HepG2 (cell line): ENCODE measurements around the gene OST4. TPM values are rescaled to one million over a fixed set of nuclear protein-coding genes. Genes with fewer than 3 reads are reported as not detected.

Experiments used
- ATF7 ChIP-seq, 2 experiments: fragments of 450-650 bp in 1 of 2; sonication (generic) in 1 of 2; formaldehyde crosslinking in 1 of 2; IDR thresholded peaks; 2 replicates each; pipeline versions ENCODE4 v1.4.0 to v1.6.1; 2016 to 2020; ENCODE audit warnings: antibody characterized with exemption in 1 of 2, mild to moderate bottlenecking in 1 of 2, missing genetic modification reagents in 1 of 2
- ATM ChIP-seq: fragments of 450-650 bp; IDR thresholded peaks from 2 replicates; pipeline ENCODE4 v1.7.1; 2017; ENCODE audit warnings: mild to moderate bottlenecking, borderline replicate concordance
- CSRNP2 ChIP-seq: sonication (generic); formaldehyde crosslinking; conservative IDR thresholded peaks from 2 replicates; pipeline ENCODE4 v1.8.0; 2022; ENCODE audit warnings: low read depth, missing genetic modification reagents
- FOXO1 ChIP-seq: sonication (generic); formaldehyde crosslinking; IDR thresholded peaks from 2 replicates; pipeline ENCODE4 v1.4.0; 2020; ENCODE audit warnings: missing genetic modification reagents
- FOXP1 ChIP-seq, 2 experiments: fragments of 450-650 bp in 1 of 2; IDR thresholded peaks; 2 replicates each; pipeline ENCODE4 v1.6.1; 2017 to 2018; ENCODE audit warnings: antibody characterized with exemption in 1 of 2
- GPN1 ChIP-seq: sonication (generic); formaldehyde crosslinking; IDR thresholded peaks from 2 replicates; pipeline ENCODE4 v1.5.1; 2020; ENCODE audit warnings: missing genetic modification reagents, borderline replicate concordance
- HOXA5 ChIP-seq: sonication (generic); formaldehyde crosslinking; IDR thresholded peaks from 2 replicates; pipeline ENCODE4 v1.4.0; 2020; ENCODE audit warnings: missing genetic modification reagents
- IRF2 ChIP-seq: IDR thresholded peaks from 2 replicates; pipeline ENCODE4 v1.6.1; 2018; ENCODE audit warnings: missing genetic modification reagents, missing compliant biosample characterization
- IRX3 ChIP-seq: sonication (generic); formaldehyde crosslinking; IDR thresholded peaks from 2 replicates; pipeline ENCODE4 v1.8.1; 2023; ENCODE audit warnings: mild to moderate bottlenecking, low read depth, missing genetic modification reagents, borderline replicate concordance
- NR3C1 ChIP-seq: sonication (generic); formaldehyde crosslinking; IDR thresholded peaks from 2 replicates; pipeline ENCODE4 v1.4.0; 2020; ENCODE audit warnings: missing genetic modification reagents
- SALL1 ChIP-seq: sonication (generic); formaldehyde crosslinking; IDR thresholded peaks from 2 replicates; pipeline ENCODE4 v1.8.0; 2022; ENCODE audit warnings: mild to moderate bottlenecking, missing genetic modification reagents
- SUZ12 ChIP-seq: fragments of 150-350 bp; IDR thresholded peaks from 2 replicates; pipeline ENCODE4 v1.6.1; 2014; ENCODE audit warnings: low read depth, low read length
- SYNCRIP ChIP-seq: fragments of 200-400 bp; formaldehyde crosslinking; IDR thresholded peaks from 2 replicates; pipeline ENCODE4 v1.6.1; 2018; ENCODE audit warnings: mild to moderate bottlenecking, low read depth, low read length; ENCODE audit not compliant: insufficient read depth
- XRCC5 ChIP-seq: fragments of 200-400 bp; formaldehyde crosslinking; optimal IDR thresholded peaks from 2 replicates; pipeline ENCODE3; 2017; ENCODE audit warnings: mild to moderate bottlenecking, low read length
- ZFP1 ChIP-seq: IDR thresholded peaks from 2 replicates; pipeline ENCODE4 v1.6.1; 2016
- ZIK1 ChIP-seq: sonication (generic); formaldehyde crosslinking; IDR thresholded peaks from 2 replicates; pipeline ENCODE4 v1.5.0; 2020; ENCODE audit warnings: mild to moderate bottlenecking, low read depth, missing genetic modification reagents, borderline replicate concordance
- ZNF282 ChIP-seq: fragments of 450-650 bp; IDR thresholded peaks from 2 replicates; pipeline ENCODE4 v1.6.1; 2018; ENCODE audit not compliant: partially characterized antibody
- ZNF703 ChIP-seq: sonication (generic); formaldehyde crosslinking; IDR thresholded peaks from 2 replicates; pipeline ENCODE4 v1.5.1; 2020; ENCODE audit warnings: missing genetic modification reagents, mild to moderate bottlenecking, moderate library complexity, borderline replicate concordance
- ZNF724P ChIP-seq: sonication (generic); formaldehyde crosslinking; IDR thresholded peaks from 2 replicates; pipeline ENCODE4 v1.8.0; 2022; ENCODE audit warnings: missing genetic modification reagents, borderline replicate concordance
- ZNF770 ChIP-seq: sonication (generic); formaldehyde crosslinking; IDR thresholded peaks from 2 replicates; pipeline ENCODE4 v1.5.0; 2020; ENCODE audit warnings: mild to moderate bottlenecking, missing genetic modification reagents
- ZNF781 ChIP-seq: sonication (generic); formaldehyde crosslinking; IDR thresholded peaks from 2 replicates; pipeline ENCODE4 v1.5.1; 2020; ENCODE audit warnings: borderline replicate concordance, mild to moderate bottlenecking, missing genetic modification reagents; ENCODE audit errors: not compliant biosample characterization
- ZSCAN25 ChIP-seq: sonication (generic); formaldehyde crosslinking; IDR thresholded peaks from 2 replicates; pipeline ENCODE4 v1.8.0; 2022; ENCODE audit warnings: mild to moderate bottlenecking, missing genetic modification reagents
- polyA plus RNA-seq, 8 experiments: library from polyadenylated mRNA; depleted of rRNA in 3 of 8; stranded (reverse) in 7 of 8; unstranded in 1 of 8; fragments of >200 nt; fragmentation: Illumina TruSeq in 4 of 8; extraction: Trizol in 4 of 8; gene quantifications; 2 replicates each; pipeline versions ENCODE4 v1.2.1 to v1.2.3, GENCODE V29; 2011 to 2016; ENCODE audit warnings: low read depth in 4 of 8, missing spikeins in 1 of 8, mixed read lengths in 1 of 8; ENCODE audit not compliant: insufficient read depth in 1 of 8
- total RNA-seq, 5 experiments: library from RNA; depleted of rRNA; stranded (reverse); fragments of >200 nt; fragmentation: Illumina TruSeq; extraction: Trizol; gene quantifications; 2 replicates each; pipeline ENCODE4 v1.2.3, GENCODE V29; 2016; ENCODE audit warnings: low read depth in 1 of 5
- TF ChIP-seq, protein P1 (sequence below): sonication (generic); formaldehyde crosslinking; IDR thresholded peaks from 2 replicates; pipeline ENCODE4 v1.5.1; 2020; ENCODE audit warnings: missing genetic modification reagents, mild to moderate bottlenecking, borderline replicate concordance
- TF ChIP-seq, protein P2 (sequence below): sonication (generic); formaldehyde crosslinking; IDR thresholded peaks from 2 replicates; pipeline ENCODE4 v1.4.0; 2020; ENCODE audit warnings: missing genetic modification reagents, low read depth, mild to moderate bottlenecking, borderline replicate concordance
- TF ChIP-seq, protein P3 (sequence below): sonication (generic); formaldehyde crosslinking; IDR thresholded peaks from 2 replicates; pipeline ENCODE4 v1.4.0; 2020; ENCODE audit warnings: mild to moderate bottlenecking, missing genetic modification reagents

The OST4 gene
- total and polyA plus RNA-seq, 2 of the 13 experiments (the other 11 are each of a cell fraction or from before 2014, with no cell fraction given): 498 to 584 TPM

- no peak for TF ChIP-seq ZSCAN25 (CRISPR knock-in tag)
- peak; percentile 45; the same call in 1 of the 2 replicates for TF ChIP-seq IRF2 (CRISPR knock-in tag)
- no peak for TF ChIP-seq GPN1 (CRISPR knock-in tag)
- TF ChIP-seq ZNF282: no peak
- TF ChIP-seq FOXO1 (CRISPR knock-in tag): peak; percentile 71
- no peak for TF ChIP-seq SYNCRIP
- no peak for TF ChIP-seq SUZ12
- no peak for TF ChIP-seq ZNF781 (CRISPR knock-in tag)
- TF ChIP-seq, protein P1, sequence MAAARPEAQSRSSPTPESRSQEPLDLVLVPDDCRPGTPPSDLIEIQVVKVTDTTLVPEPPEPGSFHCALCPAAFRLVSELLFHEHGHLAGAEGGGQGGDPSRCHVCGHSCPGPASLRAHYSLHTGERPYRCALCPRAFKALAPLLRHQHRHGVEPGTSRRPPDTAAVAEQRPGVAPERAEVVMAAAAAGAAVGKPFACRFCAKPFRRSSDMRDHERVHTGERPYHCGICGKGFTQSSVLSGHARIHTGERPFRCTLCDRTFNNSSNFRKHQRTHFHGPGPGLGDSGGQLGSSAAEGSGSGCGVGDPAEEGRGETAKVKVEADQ: no peak; the same call in 1 of the 2 replicates
- TF ChIP-seq ZNF770: no peak; the same call in 1 of the 2 replicates
- TF ChIP-seq ATF7 (IDR thresholded peaks at IDR 0.05): no peak
- no peak for TF ChIP-seq ATF7 (CRISPR knock-in tag; IDR thresholded peaks at IDR 0.05)
- TF ChIP-seq HOXA5: peak; percentile 95
- TF ChIP-seq NR3C1 (CRISPR knock-in tag): no peak
- 0 out of 2 replicates have a peak, but pooled peaks have one; percentile 65 for TF ChIP-seq ZNF703 (CRISPR knock-in tag)
- TF ChIP-seq, protein P2, sequence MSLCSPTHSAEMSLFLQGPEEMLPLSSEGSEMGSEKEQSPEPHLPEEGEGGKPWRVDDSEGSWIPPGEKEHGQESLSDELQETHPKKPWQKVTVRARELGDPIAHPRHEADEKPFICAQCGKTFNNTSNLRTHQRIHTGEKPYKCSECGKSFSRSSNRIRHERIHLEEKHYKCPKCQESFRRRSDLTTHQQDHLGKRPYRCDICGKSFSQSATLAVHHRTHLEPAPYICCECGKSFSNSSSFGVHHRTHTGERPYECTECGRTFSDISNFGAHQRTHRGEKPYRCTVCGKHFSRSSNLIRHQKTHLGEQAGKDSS: no peak; the same call in 1 of the 2 replicates
- TF ChIP-seq FOXP1 (IDR thresholded peaks at IDR 0.05): no peak
- no peak for TF ChIP-seq FOXP1 (CRISPR knock-in tag; IDR thresholded peaks at IDR 0.05)
- peak; percentile 41 for TF ChIP-seq XRCC5
- peak; percentile 72; the same call in 1 of the 2 replicates for TF ChIP-seq ZFP1
- peak; percentile 92 for TF ChIP-seq SALL1 (CRISPR knock-in tag)
- 0 out of 2 replicates have a peak, but pooled peaks have one; percentile 23 for TF ChIP-seq ZNF724P (CRISPR knock-in tag)
- TF ChIP-seq, protein P3, sequence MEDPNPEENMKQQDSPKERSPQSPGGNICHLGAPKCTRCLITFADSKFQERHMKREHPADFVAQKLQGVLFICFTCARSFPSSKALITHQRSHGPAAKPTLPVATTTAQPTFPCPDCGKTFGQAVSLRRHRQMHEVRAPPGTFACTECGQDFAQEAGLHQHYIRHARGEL: peak; percentile 83; the same call in 1 of the 2 replicates
- TF ChIP-seq CSRNP2 (CRISPR knock-in tag): no peak
- peak; percentile 31; the same call in 1 of the 2 replicates for TF ChIP-seq ZIK1
- TF ChIP-seq ATM: no peak
- 0 out of 2 replicates have a peak, but pooled peaks have one; percentile 10 for TF ChIP-seq IRX3 (CRISPR knock-in tag)
Measured at GRCh38 chr2:27086090-27086723, 14.8 kb upstream of the OST4 start (continued).
